ENCODE results near the gene UGCG. TPM values are rescaled to one million over a fixed set of nuclear protein-coding genes. Genes with fewer than 3 reads are reported as not detected.
"Not testable (repeated sequence)": the region's sequence is repeated elsewhere in the genome, so short reads cannot be mapped to it uniquely, and the experiment has no call there.

The UGCG gene
- total and polyA plus RNA-seq, 3 donors from 2014 or later = 13.3 to 38.6 (median 29.0) TPM

DNA sequence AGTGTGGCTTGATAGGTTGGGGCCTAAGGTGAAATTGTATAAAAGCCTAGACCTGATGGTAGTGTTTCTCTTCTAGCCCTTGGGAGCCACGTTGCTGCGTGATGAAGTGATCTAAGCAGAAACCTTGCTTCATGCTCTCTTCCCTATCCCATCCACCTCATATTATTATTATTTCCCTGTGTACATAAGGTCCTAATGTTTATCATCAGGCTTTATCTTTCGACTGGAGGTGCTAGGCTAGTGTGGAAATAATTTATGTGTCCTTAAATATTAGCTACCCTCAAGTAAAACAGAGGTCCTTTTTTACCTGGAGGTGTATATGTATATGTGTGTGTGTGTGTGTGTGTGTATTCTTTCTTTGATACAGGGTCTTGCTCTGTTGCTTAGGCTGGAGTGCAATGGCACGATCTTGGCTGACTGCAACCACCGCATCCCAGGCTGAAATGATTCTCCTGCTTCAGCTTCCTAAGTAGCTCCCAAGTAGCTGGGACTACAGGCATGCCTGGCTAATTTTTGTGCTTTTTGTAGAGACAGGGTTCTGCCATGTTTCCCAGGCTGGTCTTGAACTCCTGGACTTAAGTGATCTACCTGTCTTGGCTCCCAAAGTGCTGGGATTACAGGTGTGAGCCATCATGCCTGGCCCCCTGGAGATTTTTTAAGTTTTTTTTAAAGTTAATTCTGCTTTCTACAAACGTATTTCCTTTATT is 3.7 kb downstream of the UGCG start:
- no peak for DNase-seq
- H3K27ac ChIP-seq = peak overlapping the region in 1 of 2 donors; percentile 25
- intact Hi-C loops (cut with DNase I; ENCODE audit: low total_unique reads) = no loop called here
- no peaks in the 10 kb centered on the region for H3K9me3 ChIP-seq
- WGBS, 2 donors = 59 to 69% methylated on average over 6 of the region's 6 CpGs
- peaks cover 39% of the 10 kb centered on the region for H3K4me1 ChIP-seq
- H3K27me3 ChIP-seq = no peaks in the 10 kb centered on the region
- no peaks in the 10 kb centered on the region for H3K36me3 ChIP-seq (ENCODE audit: low read depth, missing control alignments)
- TF ChIP-seq CTCF (IDR thresholded peaks at IDR 0.05) (no peak), POLR2A (IDR thresholded peaks at IDR 0.05) (no peak)
- H3K4me3 ChIP-seq = no peak overlapping the region

DNA sequence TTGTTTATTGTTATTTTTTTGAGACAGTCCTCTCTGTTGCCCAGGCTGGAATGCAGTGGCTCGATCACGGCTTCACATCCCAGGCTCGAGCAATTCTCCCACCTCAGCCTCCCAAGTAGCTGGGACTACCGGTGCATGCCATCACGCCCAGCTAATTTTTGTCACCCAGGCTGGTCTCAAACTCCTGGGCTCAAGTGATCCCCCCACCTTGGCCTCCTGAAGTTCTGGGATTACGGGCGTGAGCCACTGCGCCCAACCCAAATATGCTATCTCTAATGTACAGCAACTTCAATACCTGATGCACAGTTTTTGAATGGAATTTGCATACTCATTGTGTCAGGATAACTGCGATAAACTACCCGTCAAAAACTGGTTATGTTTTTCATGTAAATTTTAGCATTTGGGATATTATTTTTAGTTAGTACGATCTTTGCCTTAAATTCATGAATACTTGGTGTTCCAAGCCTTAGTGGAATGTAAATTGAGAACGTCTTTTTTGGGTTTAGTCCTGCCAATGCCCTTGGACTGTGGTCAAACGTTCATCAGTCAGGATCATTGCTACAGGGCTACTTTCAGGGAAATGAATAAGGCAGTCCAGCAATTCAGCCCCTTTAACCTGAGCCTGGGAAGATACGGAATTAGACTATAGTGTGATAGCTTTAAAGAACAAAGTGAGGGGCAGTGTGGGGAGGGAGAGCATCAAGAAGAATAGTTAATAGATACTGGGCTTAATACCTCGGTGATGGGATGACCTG is 4.4 kb downstream of the UGCG start:
- Histone ChIP-seq H3K27ac (no peak overlapping the region), H3K27me3 (no peaks in the 10 kb centered on the region), H3K36me3 (ENCODE audit: low read depth, missing control alignments) (no peaks in the 10 kb centered on the region), H3K4me1 (peaks cover 34% of the 10 kb centered on the region), H3K4me3 (no peak overlapping the region), H3K9me3 (no peaks in the 10 kb centered on the region)
- intact Hi-C loops (cut with DNase I; ENCODE audit: low total_unique reads) = no loop called here
- DNase-seq = no peak
- WGBS, 2 donors = 60 to 62% methylated on average over 15 of the region's 15 CpGs
- TF ChIP-seq POLR2A (IDR thresholded peaks at IDR 0.05) (no peak), CTCF (IDR thresholded peaks at IDR 0.05) (no peak)

GRCh38 chr9:111902391-111903139 is 6.0 kb downstream of the UGCG start:
- Histone ChIP-seq H3K4me1 (peaks cover 39% of the 10 kb centered on the region), H3K27ac (peak overlapping the region; percentile 1 to 11), H3K36me3 (ENCODE audit: low read depth, missing control alignments) (no peaks in the 10 kb centered on the region), H3K4me3 (no peak overlapping the region), H3K9me3 (no peaks in the 10 kb centered on the region), H3K27me3 (no peaks in the 10 kb centered on the region)
- DNase-seq = no peak
- intact Hi-C loops (cut with DNase I; ENCODE audit: low total_unique reads) = no loop called here
- no peak for TF ChIP-seq CTCF (IDR thresholded peaks at IDR 0.05)
- TF ChIP-seq POLR2A (IDR thresholded peaks at IDR 0.05) = no peak
- 51 to 58% methylated on average over 8 of the region's 8 CpGs for WGBS, 2 donors

- H3K27ac ChIP-seq; DNase-seq; H3K36me3 ChIP-seq (ENCODE audit: low read depth, missing control alignments); H3K27me3 ChIP-seq; H3K9me3 ChIP-seq; H3K4me3 ChIP-seq; intact Hi-C loops (cut with DNase I; ENCODE audit: low total_unique reads): not testable (repeated sequence)
- WGBS, 2 donors = 95 to 100% methylated on average over 5 to 8 of the region's 8 CpGs
- H3K4me1 ChIP-seq = peaks cover 39% of the 10 kb centered on the region
Observed at GRCh38 chr9:111903535-111903934, 6.9 kb downstream of the UGCG start.

DNA sequence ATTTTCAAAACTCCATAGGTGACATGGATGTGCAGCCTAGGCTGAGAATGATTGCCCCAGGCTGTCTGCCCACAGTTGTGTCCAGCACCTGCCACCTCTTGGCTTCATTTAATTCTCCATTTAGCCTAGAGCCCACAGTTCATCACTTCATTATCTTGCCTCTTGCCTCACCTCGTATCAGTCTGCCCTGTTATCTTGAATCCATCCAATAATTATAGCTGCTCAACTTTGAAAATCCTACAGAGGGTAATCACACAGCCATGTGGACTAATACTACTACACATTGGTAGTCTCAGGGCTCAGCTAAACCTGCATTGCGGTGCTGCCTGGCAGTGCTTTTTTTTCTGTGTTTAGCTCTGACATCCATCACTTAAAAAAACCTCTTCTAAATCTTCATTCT is 7.4 kb downstream of the UGCG start:
- WGBS, 2 donors = 61 to 71% methylated on average over 2 of the region's 2 CpGs
- Histone ChIP-seq H3K27me3 (no peaks in the 10 kb centered on the region), H3K27ac (no peak overlapping the region), H3K36me3 (ENCODE audit: low read depth, missing control alignments) (no peaks in the 10 kb centered on the region), H3K4me3 (no peak overlapping the region), H3K9me3 (no peaks in the 10 kb centered on the region), H3K4me1 (peaks cover 43% of the 10 kb centered on the region)
- TF ChIP-seq POLR2A (IDR thresholded peaks at IDR 0.05) (no peak), CTCF (IDR thresholded peaks at IDR 0.05) (no peak)
- DNase-seq = no peak
- intact Hi-C loops (cut with DNase I; ENCODE audit: low total_unique reads) = no loop called here

Measured in testis (tissue), 3 donors.